Measurements from ENCODE around the gene STK36.

Gene STK36, protein sequence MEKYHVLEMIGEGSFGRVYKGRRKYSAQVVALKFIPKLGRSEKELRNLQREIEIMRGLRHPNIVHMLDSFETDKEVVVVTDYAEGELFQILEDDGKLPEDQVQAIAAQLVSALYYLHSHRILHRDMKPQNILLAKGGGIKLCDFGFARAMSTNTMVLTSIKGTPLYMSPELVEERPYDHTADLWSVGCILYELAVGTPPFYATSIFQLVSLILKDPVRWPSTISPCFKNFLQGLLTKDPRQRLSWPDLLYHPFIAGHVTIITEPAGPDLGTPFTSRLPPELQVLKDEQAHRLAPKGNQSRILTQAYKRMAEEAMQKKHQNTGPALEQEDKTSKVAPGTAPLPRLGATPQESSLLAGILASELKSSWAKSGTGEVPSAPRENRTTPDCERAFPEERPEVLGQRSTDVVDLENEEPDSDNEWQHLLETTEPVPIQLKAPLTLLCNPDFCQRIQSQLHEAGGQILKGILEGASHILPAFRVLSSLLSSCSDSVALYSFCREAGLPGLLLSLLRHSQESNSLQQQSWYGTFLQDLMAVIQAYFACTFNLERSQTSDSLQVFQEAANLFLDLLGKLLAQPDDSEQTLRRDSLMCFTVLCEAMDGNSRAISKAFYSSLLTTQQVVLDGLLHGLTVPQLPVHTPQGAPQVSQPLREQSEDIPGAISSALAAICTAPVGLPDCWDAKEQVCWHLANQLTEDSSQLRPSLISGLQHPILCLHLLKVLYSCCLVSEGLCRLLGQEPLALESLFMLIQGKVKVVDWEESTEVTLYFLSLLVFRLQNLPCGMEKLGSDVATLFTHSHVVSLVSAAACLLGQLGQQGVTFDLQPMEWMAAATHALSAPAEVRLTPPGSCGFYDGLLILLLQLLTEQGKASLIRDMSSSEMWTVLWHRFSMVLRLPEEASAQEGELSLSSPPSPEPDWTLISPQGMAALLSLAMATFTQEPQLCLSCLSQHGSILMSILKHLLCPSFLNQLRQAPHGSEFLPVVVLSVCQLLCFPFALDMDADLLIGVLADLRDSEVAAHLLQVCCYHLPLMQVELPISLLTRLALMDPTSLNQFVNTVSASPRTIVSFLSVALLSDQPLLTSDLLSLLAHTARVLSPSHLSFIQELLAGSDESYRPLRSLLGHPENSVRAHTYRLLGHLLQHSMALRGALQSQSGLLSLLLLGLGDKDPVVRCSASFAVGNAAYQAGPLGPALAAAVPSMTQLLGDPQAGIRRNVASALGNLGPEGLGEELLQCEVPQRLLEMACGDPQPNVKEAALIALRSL (N-terminal part only)

DNA sequence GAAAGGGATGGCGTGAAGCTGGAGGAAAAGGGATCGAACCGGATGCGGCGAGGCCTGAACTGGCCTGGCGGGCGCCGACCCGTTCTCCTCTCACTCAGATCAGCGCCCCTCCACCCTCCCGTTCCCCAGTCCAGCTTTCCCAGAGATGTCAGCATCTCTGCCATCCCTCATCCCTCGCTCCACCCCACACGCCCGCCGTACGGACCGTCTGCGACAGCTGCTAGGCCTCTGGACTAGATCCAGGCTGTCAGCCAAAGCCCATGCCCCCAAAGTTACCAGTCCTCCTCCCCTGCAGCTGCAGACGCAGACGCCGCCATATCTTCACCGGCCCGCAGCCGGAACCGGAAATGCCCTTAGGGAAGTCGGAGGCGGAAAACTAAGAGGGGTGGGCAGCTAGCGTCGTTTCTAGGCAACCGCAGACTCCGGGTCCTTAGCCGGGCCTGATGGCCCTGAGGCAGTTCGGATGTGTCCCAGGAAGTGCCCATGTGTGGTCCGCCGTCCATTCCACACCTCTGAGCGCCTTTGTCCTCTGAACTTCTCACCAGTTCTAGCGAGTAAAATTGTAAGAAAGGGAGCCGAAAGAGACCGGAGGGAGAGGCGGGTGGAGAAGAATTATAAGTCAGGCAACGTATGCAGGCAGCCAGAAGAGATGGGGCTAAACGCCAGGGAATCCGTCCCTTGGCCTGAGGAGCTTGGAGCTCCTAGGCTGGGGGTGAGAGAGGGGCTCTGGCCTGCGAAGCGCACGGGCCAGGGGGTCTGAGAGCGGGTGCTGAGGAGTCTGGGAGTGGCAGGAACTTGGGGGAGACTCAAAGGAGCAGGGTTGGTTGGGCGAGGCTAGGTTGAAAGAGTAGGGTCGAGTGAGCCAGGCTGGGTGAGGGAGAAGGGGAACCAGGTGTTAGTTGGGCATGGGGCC lies at the start of gene STK36, which contains the start of gene RNF25:
Gene STK36 (plus strand): TSS at position 433 of the 913 bp plus-strand sequence. CDS start 744 bp downstream, outside the sequence.
Gene RNF25 (minus strand): TSS at position 349 of the 913 bp plus-strand sequence. CDS start 32 bp downstream, at position 317.
- DNase-seq, result peak; percentile 87

- DNase-seq, result no peak
Measured at GRCh38 chr2:218622606-218623365, 49.1 kb upstream of the STK36 start.

DNA sequence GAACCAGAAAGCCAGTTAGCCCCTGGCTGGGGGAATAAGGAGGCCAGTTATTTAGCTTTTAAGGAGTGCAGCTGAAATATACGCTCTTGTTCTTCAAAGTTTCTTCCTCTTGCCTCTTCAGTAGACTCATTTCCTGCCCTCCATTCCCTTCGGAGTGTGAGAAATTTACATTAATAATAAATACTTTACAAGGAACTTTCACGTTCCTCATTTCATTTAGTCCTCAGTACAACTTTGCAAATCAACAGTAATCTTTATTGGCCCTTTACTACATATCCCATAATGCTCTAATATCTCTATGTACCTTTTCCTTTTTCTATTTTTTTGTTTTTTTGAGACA lies 48.5 kb upstream of the STK36 start:
- no peak for DNase-seq

GRCh38 chr2:218626369-218626768 lies 45.5 kb upstream of the STK36 start:
- DNase-seq, result no peak

- DNase-seq, result no peak
Measured at GRCh38 chr2:218627939-218628338, 43.9 kb upstream of the STK36 start.

DNA sequence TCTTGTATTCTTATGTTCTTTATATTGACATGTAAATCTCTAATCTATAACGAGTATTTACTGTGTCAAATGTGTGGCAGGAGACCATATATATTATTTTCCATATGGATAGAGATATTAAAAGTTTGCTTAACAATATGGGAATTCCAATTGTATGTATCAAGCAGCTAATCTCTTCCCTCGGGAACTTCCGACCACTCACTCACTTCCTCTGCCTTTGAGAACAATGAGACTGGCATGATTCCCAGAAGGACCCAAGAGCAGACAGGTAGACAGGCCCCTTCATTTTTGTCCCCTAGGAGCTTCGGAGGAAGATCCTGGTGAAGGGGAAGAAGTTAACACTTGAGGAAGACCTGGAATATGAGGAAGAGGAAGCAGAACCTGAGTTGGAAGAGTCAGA lies 40.0 kb upstream of the STK36 start:
- DNase-seq, result no peak

DNA sequence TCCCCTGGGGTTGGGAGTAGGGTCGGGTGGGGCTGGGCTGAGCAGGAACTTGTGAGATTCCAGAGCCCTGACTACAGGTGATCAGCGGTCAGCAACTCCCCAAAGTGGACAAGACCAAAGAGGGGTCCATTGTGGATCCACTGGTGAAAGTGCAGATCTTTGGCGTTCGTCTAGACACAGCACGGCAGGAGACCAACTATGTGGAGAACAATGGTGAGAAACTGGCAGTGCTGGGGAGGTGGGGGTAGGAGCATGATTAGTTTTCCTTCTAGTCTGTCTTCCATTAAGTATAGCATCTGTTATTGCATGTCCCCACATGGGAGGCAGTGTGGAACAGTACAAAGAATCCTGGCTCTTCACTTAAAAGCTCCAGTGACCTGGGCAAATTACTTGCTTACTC lies 36.2 kb upstream of the STK36 start:
- no peak for DNase-seq

DNA sequence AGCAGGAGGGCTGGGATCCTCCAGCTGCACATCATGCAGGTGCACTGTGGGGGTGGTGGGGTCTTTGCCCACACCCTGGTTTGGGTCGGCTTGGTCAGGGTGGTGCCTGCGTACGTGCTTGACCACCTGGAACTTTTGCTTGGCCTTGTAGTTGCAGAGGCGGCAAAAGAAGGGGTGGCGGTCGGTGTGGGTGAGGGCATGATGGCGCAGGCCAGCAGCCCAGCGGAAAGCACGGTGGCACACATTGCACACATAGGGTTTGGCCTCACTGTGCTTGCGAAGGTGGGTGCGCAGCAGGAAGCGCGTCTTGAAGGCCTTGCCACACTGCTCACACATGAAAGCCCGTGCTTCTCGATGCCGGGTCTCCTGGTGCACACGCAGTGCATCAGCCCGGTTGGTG lies 33.5 kb upstream of the STK36 start:
- DNase-seq, result no peak

DNA sequence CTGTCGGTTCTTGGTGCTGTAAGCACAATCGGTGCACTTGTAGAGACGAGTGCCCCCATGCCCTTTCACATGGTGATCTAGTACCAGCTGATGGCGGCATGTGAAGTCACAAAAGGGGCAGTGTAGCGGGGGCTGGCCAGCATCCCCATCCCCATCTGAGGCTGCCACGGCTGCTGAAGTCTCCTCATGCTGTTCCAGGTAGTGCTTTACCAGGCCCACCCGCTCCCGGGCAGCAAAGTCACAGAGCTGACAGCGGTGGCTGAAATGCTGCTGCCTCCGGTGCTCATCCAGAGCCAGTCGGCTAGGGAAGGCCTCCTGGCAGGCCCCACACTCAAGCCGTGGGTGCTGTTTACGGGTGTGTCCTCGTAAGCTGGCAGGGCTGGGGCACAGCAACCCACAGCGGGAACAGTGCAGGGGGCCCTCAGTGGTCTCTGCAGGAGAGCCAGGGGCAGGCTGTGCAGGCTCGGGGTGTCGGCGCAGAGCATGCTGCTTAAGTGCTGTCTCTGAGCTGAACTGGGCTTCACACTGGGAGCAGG lies 29.7 kb upstream of the STK36 start:
- no peak for DNase-seq

- DNase-seq, result no peak
Measured at GRCh38 chr2:218642786-218643185, 29.1 kb upstream of the STK36 start.

DNA sequence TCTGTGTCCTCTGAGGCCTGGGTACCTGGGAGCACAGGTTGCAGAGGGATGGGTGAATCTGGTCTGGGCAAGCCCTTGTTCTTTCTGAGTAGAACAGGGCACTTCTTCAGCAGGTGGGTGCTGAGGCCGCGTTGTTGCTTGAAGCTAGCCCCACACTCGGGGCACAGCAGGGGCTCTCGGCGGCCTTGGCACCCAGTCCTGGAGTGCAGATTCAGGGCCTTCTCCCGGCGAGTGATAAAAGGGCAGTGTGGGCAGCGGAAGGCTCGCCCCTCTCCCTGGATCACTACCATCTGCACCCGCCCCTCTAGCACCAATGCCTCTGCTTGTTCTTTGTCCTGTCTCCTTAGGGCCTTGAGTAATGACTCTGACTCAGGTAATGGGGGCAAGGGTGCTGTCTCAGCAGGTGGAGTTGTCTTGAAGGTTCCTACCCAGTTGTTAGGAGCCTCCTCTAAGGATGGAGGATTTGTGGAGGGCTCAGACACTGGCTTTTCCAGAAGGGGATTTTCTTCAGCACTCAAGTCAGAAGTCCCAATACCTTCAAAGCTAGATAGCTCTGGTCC lies 28.1 kb upstream of the STK36 start:
- DNase-seq, result no peak

GRCh38 chr2:218644721-218645120 lies 27.2 kb upstream of the STK36 start:
- no peak for DNase-seq

- DNase-seq, result no peak
Measured at GRCh38 chr2:218645126-218645525, 26.8 kb upstream of the STK36 start.

DNA sequence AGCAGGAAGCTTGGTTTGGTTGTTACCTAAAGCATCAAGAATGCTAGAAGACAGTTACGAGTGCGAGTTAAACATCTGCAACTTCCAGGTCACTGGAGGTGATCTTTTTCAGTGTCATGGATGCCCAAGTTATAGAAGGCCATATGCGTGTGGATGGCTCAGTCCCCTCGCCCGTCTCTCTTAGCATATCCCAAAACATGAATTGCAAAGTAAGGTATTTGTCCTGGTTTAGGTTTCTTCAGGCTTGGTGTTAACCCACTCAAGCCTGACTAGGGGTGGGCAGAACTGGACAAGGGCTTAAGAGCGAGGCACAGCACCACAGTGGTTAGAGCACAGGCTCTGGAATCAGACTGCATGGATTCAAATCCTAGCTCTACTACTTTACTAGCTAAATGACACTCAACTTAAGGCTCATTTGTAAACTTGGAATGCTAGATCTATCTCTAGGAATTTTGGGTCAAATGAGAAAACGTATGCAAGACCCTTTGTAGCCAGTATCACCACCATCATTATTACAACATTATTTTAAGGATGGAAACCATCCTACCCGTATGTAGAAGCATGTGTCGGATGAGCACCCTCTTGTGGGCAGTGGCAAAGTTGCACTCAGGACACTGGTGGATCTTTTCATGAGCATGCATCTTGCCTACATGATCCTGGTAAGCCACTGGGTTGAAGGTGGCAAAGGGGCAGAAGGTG lies 23.6 kb upstream of the STK36 start:
- peak; percentile 33 for DNase-seq

GRCh38 chr2:218648787-218649100 lies 23.1 kb upstream of the STK36 start:
- DNase-seq, result no peak

GRCh38 chr2:218655751-218656150 lies 16.1 kb upstream of the STK36 start:
- no peak for DNase-seq

GRCh38 chr2:218658671-218659257 lies 13.1 kb upstream of the STK36 start:
- peak; percentile 70 for DNase-seq

DNA sequence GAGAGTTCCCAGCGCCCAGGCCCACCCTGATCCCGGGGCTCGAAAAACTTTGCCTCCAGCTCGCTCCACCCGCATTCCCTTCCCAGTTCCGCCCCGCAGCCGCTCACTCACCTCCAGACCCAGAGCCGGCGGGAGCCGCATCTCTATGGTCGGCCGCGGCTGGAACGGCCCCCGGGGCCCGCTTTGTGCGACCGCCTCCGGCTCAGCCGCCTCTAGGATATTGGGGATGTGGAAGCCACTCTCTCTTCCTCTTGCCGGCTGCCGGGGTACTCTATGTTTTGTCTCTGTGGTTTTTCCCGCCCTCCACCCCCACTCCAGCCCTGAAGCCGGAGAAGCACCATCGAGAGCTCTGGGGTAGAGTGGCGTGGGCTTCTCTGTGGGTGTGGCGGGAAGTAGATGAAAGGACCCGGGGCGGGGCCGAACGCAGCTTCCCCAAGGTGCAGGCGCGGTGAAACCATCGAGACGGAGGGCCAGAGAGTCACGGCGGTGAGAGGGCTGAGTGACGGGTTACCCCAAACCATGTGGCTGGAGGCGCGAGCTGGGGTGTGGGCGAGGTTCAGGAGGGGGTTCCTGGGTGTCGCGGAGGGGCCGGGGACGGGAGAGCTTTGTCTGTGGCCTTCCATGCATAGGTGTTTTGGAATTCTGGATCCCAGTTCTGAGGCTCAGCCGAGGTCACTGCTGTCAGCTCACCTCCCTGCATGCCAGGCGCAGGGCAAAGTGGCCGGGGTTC lies 12.5 kb upstream of the STK36 start, which contains the start of the genes BCS1L and ZNF142:
Gene BCS1L (plus strand): TSS at position 426 of the 730 bp plus-strand sequence. CDS start 1,305 bp downstream, outside the sequence.
Gene ZNF142 (minus strand): TSS at position 366 of the 730 bp plus-strand sequence. CDS start 3,194 bp downstream, outside the sequence.
- DNase-seq, result peak; percentile 90

- DNase-seq, result no peak
Measured at GRCh38 chr2:218659988-218660358, 11.9 kb upstream of the STK36 start.
